H1 (cell line): ENCODE data around the gene AMPD3. TPM values are rescaled to one million over a fixed set of nuclear protein-coding genes. Genes with fewer than 3 reads are reported as not detected.

Source experiments
- CTCF ChIA-PET: fragments of 300-600 bp; sonication (Branson Sonifier 250); formaldehyde crosslinking; loops from one replicate; lab custom pipeline; 2021; ENCODE audit not compliant: partially characterized antibody; lab: Charles Lee
- POLR2A ChIA-PET: fragments of 300-600 bp; sonication (Branson Sonifier 250); formaldehyde crosslinking; loops from one replicate; lab custom pipeline; 2021; ENCODE audit warnings: inconsistent platforms; ENCODE audit not compliant: partially characterized antibody; lab: Charles Lee
- DNase-seq, 2 experiments: peaks; one replicate each; pipeline versions ENCODE4 v3.0.0 to v3.0.0-alpha.2; 2010 to 2022; ENCODE audit warnings: low spot score in 2 of 2, low read depth in 1 of 2, mixed read lengths in 1 of 2
- FAIRE-seq: peaks from 2 replicates; lab custom pipeline; 2011; peaks lifted over from hg19 to GRCh38; lab: Jason Lieb, UNC
- H2AFZ ChIP-seq: 2 replicates; pipeline ENCODE4 v1.8.1; 2012; ENCODE audit warnings: low read length, inconsistent platforms
- H2AK5ac ChIP-seq: 2 replicates; pipeline ENCODE4 v1.6.1; 2013; ENCODE audit warnings: low read depth, low read length
- H2BK120ac ChIP-seq: replicated peaks from 2 replicates; pipeline ENCODE3; 2013; ENCODE audit warnings: low read depth, low read length, inconsistent platforms
- H2BK12ac ChIP-seq: 2 replicates; pipeline ENCODE4 v1.6.1; 2013; ENCODE audit warnings: low read depth, low read length
- H2BK15ac ChIP-seq: 2 replicates; pipeline ENCODE4 v1.6.1; 2013; ENCODE audit warnings: low read length
- H2BK20ac ChIP-seq: 2 replicates; pipeline ENCODE4 v1.6.1; 2013; ENCODE audit warnings: low read length
- H2BK5ac ChIP-seq: 2 replicates; pipeline ENCODE4 v1.6.1; 2013; ENCODE audit warnings: low read depth, low read length
- H3K14ac ChIP-seq: 2 replicates; pipeline ENCODE4 v1.6.1; 2013; ENCODE audit warnings: inconsistent platforms; ENCODE audit not compliant: insufficient read length
- H3K18ac ChIP-seq: 2 replicates; pipeline ENCODE4 v1.6.1; 2013; ENCODE audit warnings: low read length; ENCODE audit errors: extremely low read depth
- H3K23ac ChIP-seq: 2 replicates; pipeline ENCODE4 v1.6.1; 2013; ENCODE audit warnings: inconsistent platforms; ENCODE audit not compliant: insufficient read length
- H3K23me2 ChIP-seq: 2 replicates; pipeline ENCODE4 v1.6.1; 2013; ENCODE audit warnings: low read depth, low read length
- H3K27ac ChIP-seq: 2 replicates; pipeline ENCODE4 v1.6.1; 2011; ENCODE audit warnings: low read depth, low read length, inconsistent platforms
- H3K27me3 ChIP-seq, 4 experiments: replicated peaks in 1 of 4; 1 replicate in 1 of 4; 2 replicates in 3 of 4; pipeline versions ENCODE4 v1.6.1 to v1.8.1; 2011 to 2013; ENCODE audit warnings: low read length in 3 of 4, mild to moderate bottlenecking in 3 of 4, inconsistent platforms in 2 of 4, mixed read lengths in 2 of 4, moderate library complexity in 1 of 4; ENCODE audit not compliant: control insufficient read depth in 3 of 4, insufficient read depth in 3 of 4; ENCODE audit errors: extremely low read depth in 1 of 4
- H3K36me3 ChIP-seq, 4 experiments: 2 replicates each; pipeline versions ENCODE4 v1.6.1 to v1.8.1; 2011 to 2013; ENCODE audit warnings: mild to moderate bottlenecking in 4 of 4, low read length in 3 of 4, moderate library complexity in 2 of 4, control low read depth in 1 of 4, inconsistent platforms in 1 of 4; ENCODE audit not compliant: insufficient read depth in 4 of 4, control insufficient read depth in 2 of 4
- H3K4ac ChIP-seq: replicated peaks from 2 replicates; pipeline ENCODE3; 2013; ENCODE audit warnings: low read length, low read depth, mixed read lengths, inconsistent platforms; ENCODE audit not compliant: insufficient read length
- H3K4me1 ChIP-seq, 4 experiments: replicated peaks in 1 of 4; 1 replicate in 1 of 4; 2 replicates in 3 of 4; pipeline versions ENCODE4 v1.6.1 to v1.8.1; 2011 to 2013; ENCODE audit warnings: low read length in 3 of 4, inconsistent platforms in 2 of 4, mixed read lengths in 1 of 4; ENCODE audit not compliant: insufficient read depth in 4 of 4, control insufficient read depth in 3 of 4
- H3K4me2 ChIP-seq, 2 experiments: 2 replicates each; pipeline versions ENCODE4 v1.6.1 to v1.8.1; 2011 to 2013; ENCODE audit warnings: low read depth in 2 of 2, low read length in 2 of 2, control low read depth in 1 of 2, inconsistent platforms in 1 of 2, mild to moderate bottlenecking in 1 of 2; ENCODE audit not compliant: insufficient read depth in 1 of 2
- H3K4me3 ChIP-seq, 4 experiments: fragments of 200-600, 300-600 bp in 1 of 4; sonication (generic), shearing (Covaris generic), sonication (Bioruptor Twin) in 1 of 4; 2 replicates each; pipeline versions ENCODE4 v1.5.1 to v1.8.1; 2011 to 2016; ENCODE audit warnings: low read length in 4 of 4, low read depth in 3 of 4, control low read depth in 2 of 4, inconsistent platforms in 2 of 4, mild to moderate bottlenecking in 2 of 4, mixed read lengths in 1 of 4, moderate library complexity in 1 of 4; ENCODE audit not compliant: insufficient read depth in 2 of 4; ENCODE audit errors: extremely low read depth in 1 of 4
- H3K56ac ChIP-seq: replicated peaks from 2 replicates; pipeline ENCODE3; 2013; ENCODE audit warnings: low read depth, mild to moderate bottlenecking, mixed read lengths, low read length, inconsistent platforms; ENCODE audit not compliant: insufficient read length
- H3K79me1 ChIP-seq: 2 replicates; pipeline ENCODE4 v1.6.1; 2013; ENCODE audit warnings: low read depth, low read length, control low read depth
- H3K79me2 ChIP-seq, 2 experiments: 2 replicates each; pipeline versions ENCODE4 v1.6.1 to v1.8.1; 2012 to 2013; ENCODE audit warnings: low read length in 2 of 2, mild to moderate bottlenecking in 2 of 2, inconsistent platforms in 1 of 2; ENCODE audit not compliant: insufficient read depth in 2 of 2, control insufficient read depth in 1 of 2
- H3K9ac ChIP-seq, 4 experiments: replicated peaks in 1 of 4; 1 replicate in 1 of 4; 2 replicates in 3 of 4; pipeline versions ENCODE4 v1.6.1 to v1.8.1; 2011 to 2013; ENCODE audit warnings: low read depth in 3 of 4, low read length in 3 of 4, control low read depth in 2 of 4, mild to moderate bottlenecking in 2 of 4, moderate library complexity in 2 of 4, inconsistent platforms in 1 of 4; ENCODE audit errors: extremely low read depth in 1 of 4
- H3K9me3 ChIP-seq, 2 experiments: 2 replicates each; pipeline versions ENCODE4 v1.6.1 to v1.8.1; 2012 to 2013; ENCODE audit warnings: mild to moderate bottlenecking in 2 of 2, moderate library complexity in 2 of 2, control low read depth in 1 of 2, inconsistent platforms in 1 of 2, low read depth in 1 of 2, low read length in 1 of 2, mixed read lengths in 1 of 2; ENCODE audit not compliant: insufficient read depth in 2 of 2
- H4K20me1 ChIP-seq, 2 experiments: replicated peaks in 1 of 2; 2 replicates each; pipeline versions ENCODE3 to v1.8.1; 2011 to 2013; ENCODE audit warnings: inconsistent platforms in 2 of 2, low read length in 2 of 2, mild to moderate bottlenecking in 1 of 2; ENCODE audit not compliant: insufficient read depth in 2 of 2, control insufficient read depth in 1 of 2
- H4K5ac ChIP-seq: 2 replicates; pipeline ENCODE4 v1.6.1; 2013; ENCODE audit warnings: low read length, low read depth, mixed read lengths, inconsistent platforms; ENCODE audit not compliant: insufficient read length
- H4K8ac ChIP-seq: 2 replicates; pipeline ENCODE4 v1.8.0; 2013; ENCODE audit warnings: mild to moderate bottlenecking, moderate library complexity, low read length, inconsistent platforms; ENCODE audit not compliant: insufficient read depth; ENCODE audit errors: extremely low read depth
- H4K91ac ChIP-seq: replicated peaks from 2 replicates; pipeline ENCODE3; 2013; ENCODE audit warnings: low read length, mixed read lengths, inconsistent platforms; ENCODE audit not compliant: insufficient read length
- CREB1 ChIP-seq: IDR thresholded peaks from 2 replicates; pipeline ENCODE4 v1.6.1; 2012; ENCODE audit warnings: inconsistent platforms
- GABPA ChIP-seq: IDR thresholded peaks from 2 replicates; pipeline ENCODE4 v1.6.1; 2011; ENCODE audit warnings: mild to moderate bottlenecking, low read length, moderate library complexity, borderline replicate concordance; ENCODE audit not compliant: insufficient read depth
- HDAC6 ChIP-seq: IDR thresholded peaks from one replicate; pipeline ENCODE4 v1.7.1; 2012; ENCODE audit warnings: low read depth, mild to moderate bottlenecking, inconsistent platforms, low read length, moderate library complexity
- KDM1A ChIP-seq: fragments of 200-600, 300-600 bp; sonication (generic); IDR thresholded peaks from 2 replicates; pipeline ENCODE4 v1.7.1; 2016; ENCODE audit warnings: mild to moderate bottlenecking, low read length, borderline replicate concordance
- NRF1 ChIP-seq: IDR thresholded peaks from 2 replicates; pipeline ENCODE4 v1.6.1; 2011; ENCODE audit warnings: mild to moderate bottlenecking, low read depth, low read length, improper control_type of control experiment
- POLR2A ChIP-seq, 2 experiments: IDR thresholded peaks; 1 replicate in 1 of 2; 2 replicates in 1 of 2; pipeline ENCODE4 v1.6.1; 2011; ENCODE audit warnings: low read depth in 2 of 2, low read length in 2 of 2, mild to moderate bottlenecking in 2 of 2; ENCODE audit errors: control extremely low read depth in 1 of 2
- RAD21 ChIP-seq, 2 experiments: IDR thresholded peaks in 1 of 2; conservative IDR thresholded peaks in 1 of 2; 2 replicates each; pipeline ENCODE4 v1.6.1; 2011; ENCODE audit warnings: low read depth in 2 of 2, low read length in 2 of 2, improper control_type of control experiment in 1 of 2, inconsistent platforms in 1 of 2, mild to moderate bottlenecking in 1 of 2, moderate library complexity in 1 of 2
- SIRT6 ChIP-seq: IDR thresholded peaks from one replicate; pipeline ENCODE4 v1.7.1; 2012; ENCODE audit warnings: low read length, inconsistent platforms
- TBP ChIP-seq: IDR thresholded peaks from 2 replicates; pipeline ENCODE4 v1.6.1; 2011; ENCODE audit warnings: low read depth, low read length, improper control_type of control experiment
- TCF12 ChIP-seq: IDR thresholded peaks from 2 replicates; pipeline ENCODE4 v1.6.1; 2011; ENCODE audit warnings: low read depth, mild to moderate bottlenecking, low read length
- YY1 ChIP-seq: IDR thresholded peaks from 2 replicates; pipeline ENCODE4 v1.6.1; 2011; ENCODE audit warnings: low read depth, mild to moderate bottlenecking, low read length
- ZNF274 ChIP-seq: IDR thresholded peaks from 2 replicates; pipeline ENCODE4 v1.7.0; 2012; ENCODE audit warnings: low read length, borderline replicate concordance; ENCODE audit errors: extremely low read depth
- WGBS, 2 experiments: shearing (Covaris generic) in 1 of 2; methylation state at CpG; one replicate each; pipeline versions ENCODE4 v1.1.6 to v1.1.7; 2013 to 2015; ENCODE audit warnings: low lambda C conversion rate in 2 of 2, mixed read lengths in 2 of 2, inconsistent platforms in 1 of 2, low coverage in 1 of 2, missing lambda C conversion rate in 1 of 2; ENCODE audit not compliant: insufficient replicate concordance in 2 of 2, insufficient coverage in 1 of 2, insufficient read length in 1 of 2; ENCODE audit errors: extremely low coverage in 1 of 2, missing lambda C conversion rate in 1 of 2; 5-methylcytosine and 5-hydroxymethylcytosine counted together
- polyA plus RNA-seq, 7 experiments: library from polyadenylated mRNA; depleted of rRNA in 3 of 7; stranded (reverse) in 5 of 7; unstranded in 2 of 7; fragments of >200 nt in 5 of 7; fragments of 200-250 nt in 2 of 7; gene quantifications; 1 replicate in 5 of 7; 2 replicates in 1 of 7; 4 replicates in 1 of 7; pipeline versions ENCODE4 v1.2.1 to v1.2.3, GENCODE V29; 2011 to 2013; ENCODE audit warnings: missing spikeins in 2 of 7, mixed read lengths in 2 of 7
- total RNA-seq: library from RNA; stranded (reverse); fragmentation: NEBNext Ultra II Directional; extraction: Animal tissue kit (Norgen Biotek cat#: 25700); gene quantifications from 2 replicates; pipeline ENCODE4 v1.2.1, GENCODE V29; 2021
- TF ChIP-seq, protein P1 (sequence below): IDR thresholded peaks from 2 replicates; pipeline ENCODE4 v1.6.1; 2012; ENCODE audit warnings: inconsistent platforms

Gene AMPD3
- total and polyA plus RNA-seq, 2 of the 8 experiments (the other 6 are each of a cell fraction or from before 2014, with no cell fraction given) = 4.0 to 6.3 TPM

DNA sequence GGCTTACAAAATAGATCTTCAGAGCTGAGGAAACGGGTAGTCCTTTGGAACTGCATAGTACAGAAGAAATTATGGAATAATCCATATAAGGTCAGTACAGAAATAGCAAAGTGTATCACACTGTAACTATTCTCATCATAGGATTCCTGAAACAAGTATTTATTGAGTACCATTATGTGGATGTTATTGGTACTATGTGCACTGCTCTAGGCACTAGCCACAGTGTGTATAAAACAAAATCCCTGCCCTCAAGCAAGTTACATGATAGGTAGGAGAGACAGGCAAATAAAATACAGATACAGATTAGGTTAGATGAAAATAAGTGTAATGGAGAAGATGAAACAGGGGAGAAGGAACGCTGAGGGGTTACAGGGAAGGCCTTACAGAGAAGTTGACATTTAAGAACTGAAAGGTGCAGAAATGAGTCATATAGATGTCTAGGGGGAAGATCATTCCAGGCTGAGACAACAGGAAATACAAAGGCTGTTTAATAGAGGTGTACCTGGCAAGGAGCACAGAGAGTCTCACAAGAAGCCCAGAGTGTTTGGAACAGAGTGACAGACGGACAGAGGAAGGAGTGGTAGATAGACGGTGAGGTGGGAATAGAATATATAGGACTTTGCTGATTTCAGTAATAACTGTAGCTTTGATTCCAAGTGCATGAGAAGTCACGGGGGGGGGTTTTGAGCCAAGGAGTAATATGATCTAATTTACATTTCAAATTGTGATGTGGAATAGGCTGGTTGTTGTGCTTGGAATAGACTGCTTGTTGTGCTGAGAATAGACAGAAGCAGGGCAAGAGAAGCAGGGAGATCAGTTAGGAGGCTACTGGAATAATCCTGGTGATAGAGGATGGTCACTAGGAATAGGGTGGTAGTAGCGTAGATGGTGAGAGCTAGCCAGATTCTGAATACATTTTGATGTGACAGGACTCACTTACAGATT, 72.2 kb downstream of the AMPD3 start:
- Histone ChIP-seq H3K9me3 (no peaks in the 10 kb centered on the region), H3K9ac (no peak overlapping the region), H3K27ac (no peak overlapping the region), H3K18ac (no peak overlapping the region), H2BK5ac (no peak overlapping the region), H3K23me2 (no peaks in the 10 kb centered on the region), H4K5ac (no peak overlapping the region), H2AK5ac (no peak overlapping the region), H4K20me1 (no peaks in the 10 kb centered on the region), H3K56ac (no peak overlapping the region), H3K4ac (no peak overlapping the region), H3K79me2 (no peaks in the 10 kb centered on the region), H2BK12ac (no peak overlapping the region), H3K23ac (no peak overlapping the region), H3K79me1 (no peaks in the 10 kb centered on the region), H3K4me2 (no peak overlapping the region), H4K8ac (no peak overlapping the region), H4K91ac (no peak overlapping the region), H2BK15ac (no peak overlapping the region), H2AFZ (no peak overlapping the region), H3K27me3 (no peaks in the 10 kb centered on the region), H3K4me3 (no peak overlapping the region), H2BK120ac (no peak overlapping the region), H3K36me3 (peaks cover 0 to 8% (median 2%) of the 10 kb centered on the region in 4 experiments; a peak in 3 of 8 replicates), H3K14ac (no peak overlapping the region), H3K4me1 (no peaks in the 10 kb centered on the region), H2BK20ac (no peak overlapping the region)
- ChIA-PET POLR2A (no interaction called here), CTCF (no interaction called here)
- FAIRE-seq = no peak
- no peak for DNase-seq
- WGBS, 2 experiments = 88 to 100% methylated on average over 1 to 6 of the region's 6 CpGs
- no peak for TF ChIP-seq HDAC6
- TF ChIP-seq, protein P1, sequence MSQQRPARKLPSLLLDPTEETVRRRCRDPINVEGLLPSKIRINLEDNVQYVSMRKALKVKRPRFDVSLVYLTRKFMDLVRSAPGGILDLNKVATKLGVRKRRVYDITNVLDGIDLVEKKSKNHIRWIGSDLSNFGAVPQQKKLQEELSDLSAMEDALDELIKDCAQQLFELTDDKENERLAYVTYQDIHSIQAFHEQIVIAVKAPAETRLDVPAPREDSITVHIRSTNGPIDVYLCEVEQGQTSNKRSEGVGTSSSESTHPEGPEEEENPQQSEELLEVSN = no peak
- TF ChIP-seq TCF12 = no peak
- no peak for TF ChIP-seq TBP
- no peak for TF ChIP-seq SIRT6
- TF ChIP-seq RAD21 (IDR thresholded peaks at IDR 0.05 in 1 of 2, conservative IDR thresholded peaks at IDR 0.05 in 1 of 2; ENCODE audit: low read depth in 2 of 2, low read length in 2 of 2) = no peak
- no peak for TF ChIP-seq KDM1A
- TF ChIP-seq CREB1 = no peak
- no peak for TF ChIP-seq POLR2A (IDR thresholded peaks at IDR 0.05; ENCODE audit: control extremely low read depth in 1 of 2, low read depth in 2 of 2, low read length in 2 of 2)
- no peak for TF ChIP-seq NRF1
- no peak for TF ChIP-seq YY1
- TF ChIP-seq GABPA = no peak
- no peak for TF ChIP-seq ZNF274
